Measurements from ENCODE around the gene SLC7A4.

SLC7A4 gene

GRCh38 chr22:20997536-20998257 is 34.7 kb downstream of the SLC7A4 start:
- no peak for DNase-seq

- DNase-seq = no peak
These were observed 35.5 kb downstream of the SLC7A4 start for GRCh38 chr22:20996598-20997535.

GRCh38 chr22:20996031-20996410 is 36.3 kb downstream of the SLC7A4 start:
- no peak for DNase-seq

- DNase-seq = no peak
These were observed 36.9 kb downstream of the SLC7A4 start for GRCh38 chr22:20995329-20996030.

- no peak for DNase-seq
These were observed 37.5 kb downstream of the SLC7A4 start for GRCh38 chr22:20994902-20995241.

GRCh38 chr22:20994128-20994901 is 38.0 kb downstream of the SLC7A4 start:
- no peak for DNase-seq

- DNase-seq = no peak
These were observed 38.8 kb downstream of the SLC7A4 start for GRCh38 chr22:20993304-20994127.

GRCh38 chr22:20992456-20993303 is 39.7 kb downstream of the SLC7A4 start:
- DNase-seq = no peak

GRCh38 chr22:20992056-20992442 is 40.3 kb downstream of the SLC7A4 start:
- DNase-seq = no peak

GRCh38 chr22:20991252-20992055 is 40.9 kb downstream of the SLC7A4 start:
- DNase-seq = no peak

- DNase-seq = no peak
These were observed 41.9 kb downstream of the SLC7A4 start for GRCh38 chr22:20990184-20991180.

GRCh38 chr22:20989323-20990138 is 42.8 kb downstream of the SLC7A4 start:
- DNase-seq = no peak

- no peak for DNase-seq
These were observed 43.6 kb downstream of the SLC7A4 start for GRCh38 chr22:20988573-20989322.

GRCh38 chr22:20987375-20987774 is 45.0 kb downstream of the SLC7A4 start:
- DNase-seq = no peak

- DNase-seq = no peak
These were observed 46.0 kb downstream of the SLC7A4 start for GRCh38 chr22:20986365-20986764.

GRCh38 chr22:20985720-20986119 is 46.6 kb downstream of the SLC7A4 start:
- DNase-seq = no peak

Data from DMS79 (cell line).